ENCODE data around the gene KLC1.

The KLC1 gene

DNA sequence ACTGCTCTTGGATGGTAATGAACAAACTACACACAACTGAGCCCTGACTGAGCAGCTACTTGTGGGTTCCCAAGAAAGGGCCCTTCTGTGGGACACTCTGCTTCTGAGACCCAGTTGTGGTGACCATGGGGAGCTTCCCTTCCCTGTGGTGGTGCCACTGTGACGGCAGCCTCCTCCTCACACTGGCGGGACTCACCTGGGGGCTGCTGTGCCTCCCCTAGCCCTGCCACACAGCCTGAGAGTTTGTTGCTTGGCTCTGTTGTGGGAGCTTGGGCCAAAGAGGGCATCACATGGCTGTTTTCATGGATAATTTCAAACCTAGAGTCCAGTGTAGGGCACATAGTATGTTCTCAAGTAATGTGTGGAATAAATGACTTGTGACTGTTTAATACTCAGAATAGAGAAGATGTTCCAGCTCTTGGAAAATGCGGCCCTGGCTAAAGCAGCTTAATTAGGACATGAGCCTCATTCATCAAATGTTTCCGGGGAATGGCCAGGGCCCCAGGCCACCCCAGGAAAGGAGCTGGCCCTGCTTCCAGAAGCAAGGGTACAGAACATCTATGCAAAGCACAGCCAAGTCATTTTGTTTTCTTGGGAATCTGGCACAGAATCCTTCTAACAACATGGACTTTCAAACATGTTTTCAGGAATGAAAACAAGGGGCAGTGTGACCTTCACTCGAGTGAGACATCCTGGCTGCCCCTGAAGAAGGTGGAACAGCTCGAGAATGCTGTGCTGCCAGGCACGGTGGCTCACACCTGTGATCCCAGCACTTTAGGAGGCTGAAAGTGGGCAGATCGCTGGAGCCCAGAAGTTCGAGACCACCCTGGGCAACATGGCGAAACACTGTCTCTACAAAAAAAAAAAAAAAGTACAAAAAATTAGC, 107.8 kb downstream of the KLC1 start:
- no peak for DNase-seq

DNA sequence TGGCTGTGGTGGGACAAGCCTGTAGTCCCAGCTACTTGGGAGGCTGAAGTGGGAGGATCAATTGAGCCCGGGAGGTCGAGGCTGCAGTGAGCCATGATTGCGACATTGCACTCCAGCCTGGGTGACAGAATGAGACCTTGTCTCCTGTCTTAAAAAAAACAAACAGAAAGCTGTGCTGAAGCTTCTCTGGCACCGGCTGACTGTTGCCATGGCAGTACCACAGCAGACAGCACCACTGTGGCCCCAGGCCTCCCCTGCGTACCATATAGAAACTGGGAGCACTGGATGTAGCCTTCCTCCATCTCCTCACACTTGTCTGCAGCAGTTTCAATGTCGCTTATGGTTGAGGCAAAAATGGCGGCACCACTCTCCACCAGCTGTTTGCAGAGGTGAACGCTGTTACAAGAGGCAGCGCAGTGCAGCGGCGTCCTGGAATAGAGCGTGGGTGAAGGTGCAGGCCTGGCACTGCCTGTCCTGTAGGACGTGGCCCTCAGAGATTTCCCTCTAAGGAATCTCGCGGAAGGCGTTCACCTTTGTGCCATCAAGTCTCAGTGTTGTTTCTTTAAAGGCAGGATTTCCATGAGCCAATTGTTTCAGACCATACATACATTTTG, 108.5 kb downstream of the KLC1 start:
- no peak for DNase-seq

DNA sequence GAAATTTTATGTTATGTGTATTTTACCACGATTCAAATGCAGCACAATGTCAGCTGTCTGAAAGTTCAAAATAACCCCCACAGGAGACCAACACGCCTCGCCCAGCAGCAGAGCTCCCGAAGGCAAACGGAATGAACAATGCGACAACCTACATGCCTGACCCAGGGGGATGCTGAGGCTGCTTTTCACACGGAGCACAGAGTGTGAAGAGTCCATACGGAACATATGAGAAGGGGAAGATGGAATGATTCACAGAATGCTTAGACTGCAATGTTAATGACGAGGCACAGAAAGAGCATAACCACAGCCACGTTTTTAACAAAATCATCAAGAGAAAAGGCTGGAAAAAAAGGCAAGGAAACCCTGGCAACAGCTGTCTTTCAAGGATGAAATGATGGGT, 109.2 kb downstream of the KLC1 start:
- no peak for DNase-seq

DNA sequence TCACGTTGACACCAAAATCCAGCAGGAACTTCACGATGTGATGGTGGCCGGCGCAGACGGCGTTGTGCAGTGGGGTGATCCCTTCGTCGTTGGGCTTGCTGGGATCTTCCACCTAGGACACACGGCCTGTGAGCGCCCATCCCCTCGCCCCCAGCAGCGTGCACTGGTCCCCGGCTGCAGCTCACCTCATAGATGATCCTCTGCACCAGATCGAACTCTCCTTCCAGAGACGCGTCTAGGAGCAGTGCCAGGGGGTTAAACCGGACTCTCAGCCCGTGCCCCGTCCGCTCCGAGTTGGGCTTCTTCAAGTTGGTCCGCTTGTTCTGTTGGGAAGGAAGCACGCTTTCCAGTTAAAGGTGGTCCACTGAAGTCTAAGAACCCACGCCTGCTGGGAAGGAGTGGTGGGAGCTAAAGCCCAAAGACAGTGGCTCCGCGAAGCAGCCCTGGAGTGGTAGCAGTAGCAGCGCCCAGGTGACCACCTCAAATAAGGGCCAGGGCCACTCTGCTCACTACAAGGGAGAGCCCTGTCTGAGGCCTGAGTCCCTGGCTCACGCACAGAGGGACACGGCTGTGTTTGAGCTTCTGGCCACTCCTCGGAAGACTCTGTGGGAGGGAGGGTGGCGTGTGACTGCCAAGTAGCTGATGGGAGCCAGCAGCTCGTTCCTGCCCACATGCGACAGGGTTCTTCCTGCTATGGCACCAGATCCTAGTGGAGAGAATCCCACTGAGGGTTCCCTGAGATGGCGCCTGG, 109.9 kb downstream of the KLC1 start:
- DNase-seq = no peak

DNA sequence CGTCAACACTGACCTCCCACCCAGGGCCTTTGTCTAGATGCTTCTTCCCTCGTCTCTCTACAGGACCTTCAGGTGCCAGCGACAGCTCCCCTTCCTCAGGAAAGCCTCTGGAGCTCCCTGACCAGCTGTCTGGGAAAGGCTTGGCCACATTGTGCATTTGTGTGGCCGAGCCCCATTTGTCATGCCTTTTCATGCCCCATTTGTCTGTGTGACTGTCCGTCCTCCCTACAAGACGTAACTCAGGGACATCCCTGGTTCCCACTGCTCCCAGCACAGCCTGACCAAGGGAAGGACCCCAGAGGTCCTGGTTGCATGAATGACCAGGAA, 110.4 kb downstream of the KLC1 start:
- no peak for DNase-seq

DNA sequence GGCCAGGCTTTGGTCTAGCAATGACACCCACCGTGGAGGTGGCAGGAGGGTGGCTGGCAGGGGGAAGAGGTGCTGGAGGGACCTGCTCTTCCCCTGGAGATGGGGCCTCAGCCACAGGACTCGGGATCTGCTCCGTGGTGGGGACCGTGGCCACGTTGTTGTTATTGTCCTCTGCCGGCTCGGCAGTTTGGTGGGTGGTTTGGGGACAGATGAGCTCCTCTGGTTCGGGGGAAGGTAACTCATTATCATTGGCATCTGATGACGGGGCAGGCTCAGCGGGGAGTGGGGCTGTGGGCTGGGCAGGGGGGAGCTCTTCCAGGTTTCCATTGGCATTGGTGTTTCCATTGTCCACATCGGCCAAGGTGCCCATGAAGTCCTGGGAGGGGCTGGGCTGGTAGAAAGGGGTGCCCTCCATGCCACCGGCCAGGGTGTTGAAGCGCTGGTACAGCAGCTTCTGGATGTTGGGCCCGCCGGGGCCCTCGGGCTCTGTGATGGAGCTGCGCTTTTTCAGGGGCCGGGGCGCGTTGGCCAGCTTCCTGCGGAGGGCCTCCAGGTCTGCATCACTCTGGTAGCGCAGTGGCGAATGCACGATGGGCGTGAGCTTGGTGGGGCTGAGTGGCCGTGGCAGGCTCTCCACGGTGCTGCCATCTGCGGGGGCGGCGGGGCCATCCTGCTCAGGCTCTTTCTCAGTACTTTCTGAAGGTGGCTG, 110.9 kb downstream of the KLC1 start:
- DNase-seq = no peak

DNA sequence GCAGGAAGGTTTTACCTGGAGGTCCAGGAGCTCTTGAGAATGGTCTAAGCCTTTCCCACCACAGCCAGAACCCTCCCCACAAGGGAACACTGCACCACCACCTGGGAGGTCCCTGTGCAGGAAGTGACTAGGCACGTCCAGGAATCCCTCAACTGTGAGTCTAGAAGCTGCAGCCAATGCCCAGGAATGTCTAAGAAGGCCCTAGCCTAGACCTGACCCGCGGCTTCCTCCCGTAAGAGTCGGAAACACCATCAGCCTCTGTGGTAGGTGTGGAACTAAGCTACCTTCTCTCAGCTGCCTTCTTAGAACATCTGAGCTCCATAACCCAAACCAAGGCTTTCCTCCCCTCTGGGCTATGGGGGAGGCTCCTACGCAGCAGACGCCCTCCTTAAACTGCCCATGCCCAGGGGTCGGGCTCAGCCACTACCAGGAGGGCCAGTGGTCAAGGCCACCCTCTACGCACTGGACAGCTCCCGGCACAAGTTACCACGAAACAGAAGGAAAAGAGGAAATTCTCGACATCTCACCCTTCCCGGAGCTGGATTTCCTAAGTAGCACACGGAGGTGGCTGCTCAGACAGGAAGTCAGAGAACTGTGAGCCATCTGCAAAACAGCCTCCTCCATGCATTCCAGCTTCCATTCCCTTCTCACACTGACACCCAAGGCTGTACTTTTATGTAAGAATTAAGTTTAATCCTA, 112.1 kb downstream of the KLC1 start:
- no peak for DNase-seq

DNA sequence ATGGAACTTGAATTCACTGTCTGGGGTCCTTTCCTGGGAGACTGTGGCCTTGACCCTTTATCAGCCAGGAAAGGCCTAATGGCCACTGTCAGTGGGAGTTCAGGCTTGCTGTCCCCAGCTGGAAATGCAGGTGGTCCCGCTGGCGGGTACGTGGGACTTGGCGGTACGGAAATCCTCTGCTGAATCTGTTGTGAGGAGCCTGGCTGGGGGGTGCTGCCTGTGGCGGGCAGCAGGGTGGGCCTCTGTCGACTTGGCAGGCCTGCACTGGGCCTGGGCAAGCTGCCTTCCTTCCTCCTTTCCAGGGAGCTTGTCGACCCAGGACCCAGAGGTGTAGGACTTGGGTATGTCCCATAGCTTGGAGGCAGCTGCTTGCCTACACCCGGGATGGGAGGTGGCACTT, 112.9 kb downstream of the KLC1 start:
- no peak for DNase-seq

DNA sequence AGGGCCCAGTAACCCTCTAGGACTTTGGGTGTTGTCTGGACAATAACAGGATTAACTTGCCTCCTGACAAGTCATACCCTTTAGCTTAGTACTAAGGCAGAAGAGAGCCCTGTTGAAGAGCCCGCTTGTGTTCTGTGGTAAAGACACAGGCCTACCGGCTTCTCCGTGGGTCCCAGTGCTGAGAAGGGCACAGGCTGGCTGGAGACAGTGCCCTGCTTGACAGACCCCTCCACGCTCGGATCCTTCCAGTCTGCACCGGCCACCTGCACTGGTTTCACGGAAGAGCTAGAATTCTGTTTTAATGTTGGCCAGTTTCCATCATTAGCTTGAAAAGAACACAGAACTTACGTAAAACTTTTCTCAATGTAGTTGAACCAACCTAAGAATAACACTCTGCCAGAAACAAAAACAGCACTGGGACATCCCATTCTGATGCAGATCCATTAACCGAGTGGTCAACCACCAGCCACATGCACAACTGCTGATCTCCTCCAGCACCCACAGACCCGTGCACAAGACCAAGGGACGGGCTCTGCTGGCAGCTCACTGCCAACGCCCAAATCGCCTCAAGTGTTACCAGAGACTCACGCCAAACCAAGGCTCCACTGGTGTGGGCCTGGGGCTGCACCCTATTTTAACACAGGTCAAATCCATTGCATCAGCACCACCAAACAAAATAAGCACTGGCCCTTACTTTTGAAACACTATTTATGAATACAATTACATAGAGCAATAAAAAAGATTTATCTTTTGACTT, 113.7 kb downstream of the KLC1 start:
- no peak for DNase-seq

DNA sequence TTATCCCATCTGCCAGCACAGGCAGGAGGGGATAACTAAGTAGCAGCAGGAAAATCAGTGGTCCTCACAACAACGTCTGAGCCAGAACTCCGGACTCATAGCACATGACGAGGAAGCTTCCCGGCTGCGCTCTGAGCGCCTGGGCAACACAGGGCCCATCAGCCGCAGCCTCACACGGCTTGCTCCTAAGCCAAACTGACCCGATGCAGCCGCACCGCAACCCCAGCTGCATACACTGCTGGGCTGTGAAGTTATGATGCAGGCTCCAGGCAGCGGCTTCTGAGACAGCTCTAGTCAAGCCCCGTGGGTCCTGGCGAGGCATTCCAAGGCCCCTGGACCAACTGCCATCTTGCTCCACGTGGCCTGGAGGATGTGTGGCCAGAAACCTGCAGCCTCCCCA, 114.7 kb downstream of the KLC1 start:
- DNase-seq = no peak

DNA sequence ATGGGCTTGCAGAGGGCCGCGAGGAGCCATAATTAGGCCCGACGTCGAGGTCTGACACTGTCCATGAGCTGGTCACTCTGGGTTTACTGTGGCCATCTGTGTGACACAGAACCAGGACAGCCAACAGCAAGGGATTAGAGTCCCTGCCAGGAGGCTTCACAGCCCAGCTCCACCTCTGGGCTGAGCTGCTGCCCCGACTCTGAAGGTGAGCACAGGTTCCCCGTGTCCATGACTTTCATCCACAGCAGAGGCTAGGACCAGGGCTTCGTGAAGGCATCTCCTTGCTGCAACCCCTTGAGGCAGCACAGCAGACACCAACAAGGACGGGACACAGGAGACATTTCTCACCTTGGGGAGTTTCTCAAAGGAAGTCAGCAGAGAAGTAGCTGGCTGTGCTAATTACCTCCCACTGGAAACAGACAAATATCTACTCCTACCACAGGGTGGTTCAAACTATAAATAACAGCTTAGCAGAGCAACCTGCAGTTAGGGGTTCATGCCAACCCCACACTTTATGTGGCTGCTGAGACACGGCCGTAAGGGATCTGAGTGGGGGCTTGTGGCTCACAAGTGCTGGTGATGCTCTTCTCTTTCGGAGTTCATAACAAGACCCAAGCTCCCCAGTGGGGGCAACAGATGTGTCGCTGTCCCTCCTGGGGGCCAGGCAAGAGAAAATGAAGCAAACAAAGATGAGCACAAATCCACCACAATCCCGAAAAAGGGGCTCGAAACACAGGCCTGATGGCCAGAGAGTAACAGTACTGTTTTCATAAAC, 115.8 kb downstream of the KLC1 start:
- DNase-seq = no peak

DNA sequence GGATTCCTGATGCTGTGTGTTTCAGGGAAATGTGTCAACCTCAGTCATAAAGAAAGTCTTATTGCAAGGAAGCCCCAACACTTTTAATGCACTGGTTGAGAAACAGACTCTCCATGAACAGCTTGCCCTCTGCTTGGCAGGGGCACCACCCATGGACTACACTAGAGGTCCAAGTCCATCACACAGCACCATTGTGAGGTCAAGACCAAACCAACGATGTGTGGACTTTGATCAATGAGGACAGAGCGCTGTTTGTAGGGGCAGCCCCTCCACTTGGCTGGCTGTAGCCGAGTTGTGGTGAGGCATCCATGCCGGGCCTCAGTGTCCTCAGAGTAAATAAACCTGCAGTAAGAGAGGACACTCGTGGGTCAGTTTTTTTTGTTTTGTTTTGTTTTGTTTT, 116.4 kb downstream of the KLC1 start:
- DNase-seq = no peak

DNA sequence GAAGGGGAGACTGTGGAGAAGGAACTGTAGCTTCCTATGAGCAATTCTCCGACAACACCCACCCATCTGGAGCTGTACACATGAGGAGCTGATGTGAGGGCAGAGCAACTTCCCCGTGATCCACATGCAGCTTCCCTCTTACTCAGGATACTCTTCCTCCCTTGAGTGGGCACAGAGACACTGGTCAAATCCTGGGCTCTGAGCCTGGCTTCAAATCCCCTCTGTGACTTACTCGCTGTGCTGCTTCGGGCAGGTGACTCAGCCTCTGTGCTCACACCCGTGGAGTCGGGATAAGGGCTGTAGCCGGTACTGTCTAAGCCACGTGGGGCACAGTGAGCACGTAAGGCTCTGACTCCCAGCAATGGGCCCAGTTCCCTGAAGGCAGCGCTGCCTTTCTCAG, 117.7 kb downstream of the KLC1 start:
- no peak for DNase-seq

DNA sequence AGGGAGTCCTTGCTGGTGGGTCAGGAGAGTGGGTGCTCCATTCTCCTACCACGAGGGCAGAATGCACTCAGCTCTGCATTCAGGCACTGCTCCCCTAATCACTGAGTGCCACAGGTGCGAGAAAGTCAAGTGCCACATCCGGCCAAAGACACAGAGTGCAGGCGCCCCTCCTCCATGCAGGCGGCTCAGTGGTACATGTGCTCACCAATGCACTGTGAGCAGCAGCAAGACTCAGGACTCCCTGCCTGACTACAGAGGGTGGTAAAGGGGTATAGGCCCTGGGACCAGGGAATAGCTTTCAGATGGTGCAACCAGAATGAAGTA, 119.5 kb downstream of the KLC1 start:
- peak; percentile 39 to 54 for DNase-seq

DNA sequence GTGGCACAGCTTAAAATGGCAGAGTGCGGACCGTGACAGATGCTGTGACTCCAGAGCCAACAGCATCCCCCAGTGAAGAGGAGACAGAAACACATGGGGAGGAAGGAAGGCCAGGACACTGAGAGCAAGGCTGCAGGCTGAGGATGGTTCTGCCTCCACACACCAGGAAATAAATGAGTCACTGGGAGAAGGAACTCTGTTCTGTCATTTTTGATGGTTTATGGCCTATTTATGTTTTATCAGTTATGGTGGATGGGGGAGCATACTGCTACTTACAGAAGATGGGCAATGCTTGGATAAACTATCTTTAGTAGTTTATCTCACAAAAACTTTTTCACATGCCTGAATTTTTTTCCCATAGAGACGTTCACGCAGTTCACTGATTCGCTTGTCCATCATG, 120.4 kb downstream of the KLC1 start:
- DNase-seq = no peak

DNA sequence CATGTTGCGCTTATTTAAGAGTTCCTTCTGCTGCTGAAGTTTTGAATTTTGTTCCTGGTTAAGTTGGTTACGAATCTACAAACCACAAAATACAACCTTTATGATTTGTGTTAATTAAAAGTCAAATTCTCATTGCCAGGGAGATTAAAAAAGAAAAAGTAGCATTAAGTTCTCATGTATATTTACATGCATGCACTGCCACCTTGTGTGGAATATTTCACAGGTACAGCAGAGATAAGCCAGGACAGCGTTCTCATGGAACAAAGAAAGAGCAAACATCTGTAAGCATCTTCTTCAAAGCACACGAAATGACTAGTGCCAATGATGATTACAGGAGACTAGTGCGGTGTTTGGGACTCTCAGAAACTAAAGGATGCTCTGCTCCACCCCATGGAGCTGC, 120.8 kb downstream of the KLC1 start:
- DNase-seq = no peak
